COLO668 (cell line): ENCODE data around the gene SPECC1.
"Not testable (repeated sequence)": the region's sequence is repeated elsewhere in the genome, so short reads cannot be mapped to it uniquely, and the experiment has no call there.

ENCODE experiments used
- DNase-seq: peaks from one replicate; lab custom pipeline; 2025; ENCODE audit not compliant: unreplicated experiment; lab: John Stamatoyannopoulos, UW

Gene SPECC1

DNA sequence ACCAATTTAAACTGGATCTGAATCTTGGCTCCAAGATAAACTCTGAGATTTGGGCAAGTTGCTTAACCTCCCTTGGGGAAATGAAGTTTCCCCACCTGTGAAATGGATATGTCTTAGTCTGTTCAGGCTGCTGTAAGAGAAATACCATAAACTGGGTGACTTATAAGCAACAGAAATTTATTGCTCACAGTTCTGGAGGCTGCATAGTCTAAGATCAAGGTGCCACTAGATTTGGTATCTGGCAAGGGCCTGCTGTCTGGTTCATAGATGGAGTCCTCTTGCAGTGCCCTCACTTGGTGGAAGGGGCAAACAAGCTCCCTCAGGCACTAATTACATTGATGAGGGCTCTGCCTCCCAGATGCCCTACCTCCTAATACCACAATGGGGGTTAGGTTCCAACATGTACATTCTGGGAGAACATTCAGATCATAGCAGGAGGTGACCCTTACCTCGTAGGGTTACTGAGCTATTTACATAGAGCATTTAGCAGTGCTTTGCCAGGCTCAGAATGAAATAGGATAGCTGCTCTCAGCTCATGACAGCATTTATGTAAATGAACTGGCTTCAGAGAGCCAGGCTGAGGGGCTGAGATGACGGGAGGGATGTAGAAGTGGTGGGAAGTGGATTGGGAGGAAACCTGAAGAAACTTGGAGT, 83.9 kb downstream of the SPECC1 start:
- DNase-seq: peak; percentile 48

DNA sequence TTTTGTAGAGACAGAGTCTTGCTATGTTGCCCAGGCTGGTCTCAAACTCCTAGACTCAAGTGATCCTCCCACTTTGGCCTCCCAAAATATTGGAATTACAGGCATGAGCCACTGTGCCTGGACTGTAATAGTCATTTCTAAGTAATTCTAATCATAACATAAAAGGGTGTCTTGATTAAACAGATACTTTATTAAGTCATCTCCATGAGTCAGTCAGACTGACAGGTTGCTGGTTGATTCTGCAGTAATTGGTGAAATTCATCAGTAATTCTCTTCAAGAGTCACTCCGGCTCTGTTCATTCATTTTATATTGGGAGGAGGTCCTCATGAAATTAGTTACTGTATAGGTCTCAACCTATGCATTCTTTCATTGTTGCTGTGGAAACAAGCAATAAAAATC, 85.6 kb downstream of the SPECC1 start:
- DNase-seq: no peak

DNA sequence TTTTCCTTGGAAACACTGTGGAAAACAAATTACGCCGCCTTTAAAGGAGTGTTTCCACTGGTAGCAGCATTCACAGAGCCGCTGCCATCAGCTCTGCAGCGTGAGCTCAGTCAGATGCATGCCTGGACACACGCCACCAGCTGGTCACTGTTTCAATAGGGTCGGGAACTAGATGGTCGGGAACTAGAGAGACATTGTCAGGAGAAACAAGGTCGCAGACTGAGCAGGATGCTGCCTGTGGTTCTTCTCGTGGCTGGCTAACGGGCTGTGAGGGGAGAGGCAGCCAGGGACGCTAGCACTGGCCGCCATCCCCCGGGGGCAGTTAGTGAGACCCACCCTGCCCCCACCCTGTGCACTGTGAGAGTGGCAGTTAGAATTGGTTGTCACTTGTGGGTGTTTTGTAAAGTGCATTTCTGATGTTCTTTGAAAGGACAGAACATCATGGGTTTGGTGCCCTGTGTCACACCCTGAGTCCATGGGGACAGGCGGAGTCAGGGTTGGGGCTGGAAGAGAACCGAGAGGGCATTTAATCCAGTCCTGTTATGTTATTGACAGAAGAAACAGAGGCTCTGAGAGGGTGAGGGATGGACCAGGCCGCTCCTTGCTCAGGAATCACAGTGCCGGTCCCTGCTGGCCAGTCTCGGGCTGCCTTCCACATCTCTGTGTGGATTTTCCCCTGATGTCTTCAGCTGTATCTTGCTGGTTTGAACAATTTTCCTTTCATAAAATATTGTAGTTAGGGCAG, 86.3 kb downstream of the SPECC1 start:
- DNase-seq: peak; percentile 30

DNA sequence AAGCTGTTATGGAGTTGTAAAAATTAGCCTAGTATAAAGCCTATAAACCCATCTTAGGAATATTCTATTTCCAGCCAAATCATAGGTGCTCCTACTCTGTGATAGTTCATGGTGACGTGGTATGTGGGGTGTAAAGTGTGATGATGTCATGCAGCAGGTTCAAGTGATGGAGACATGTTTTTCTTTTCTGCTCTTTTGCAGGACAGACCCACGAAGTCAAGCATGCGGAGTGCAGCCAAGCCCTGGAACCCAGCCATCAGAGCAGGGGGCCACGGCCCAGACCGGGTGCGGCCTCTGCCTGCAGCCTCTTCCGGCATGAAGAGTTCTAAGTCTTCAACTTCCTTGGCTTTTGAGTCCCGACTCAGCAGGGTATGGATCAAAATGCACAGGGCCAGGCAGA, 87.3 kb downstream of the SPECC1 start:
- no peak for DNase-seq

DNA sequence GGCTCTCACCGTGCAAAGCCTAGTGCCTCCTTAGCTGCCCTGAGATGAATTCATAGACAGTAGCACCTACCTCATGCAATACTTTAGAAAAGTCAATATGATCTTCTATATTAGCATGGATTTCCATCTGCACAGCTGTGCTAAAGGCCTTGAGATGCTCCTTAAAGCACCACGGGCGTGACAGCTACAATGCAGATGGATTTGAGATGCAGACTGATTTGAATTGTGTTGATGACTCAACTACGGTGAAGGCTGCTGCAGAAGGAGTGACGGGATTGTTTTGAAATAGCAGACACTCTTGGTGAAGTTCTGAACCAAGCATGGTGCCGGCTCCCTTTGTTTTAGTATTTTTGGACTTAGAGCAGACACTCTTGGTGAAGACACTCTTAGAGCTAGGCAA, 88.2 kb downstream of the SPECC1 start:
- DNase-seq: no peak

DNA sequence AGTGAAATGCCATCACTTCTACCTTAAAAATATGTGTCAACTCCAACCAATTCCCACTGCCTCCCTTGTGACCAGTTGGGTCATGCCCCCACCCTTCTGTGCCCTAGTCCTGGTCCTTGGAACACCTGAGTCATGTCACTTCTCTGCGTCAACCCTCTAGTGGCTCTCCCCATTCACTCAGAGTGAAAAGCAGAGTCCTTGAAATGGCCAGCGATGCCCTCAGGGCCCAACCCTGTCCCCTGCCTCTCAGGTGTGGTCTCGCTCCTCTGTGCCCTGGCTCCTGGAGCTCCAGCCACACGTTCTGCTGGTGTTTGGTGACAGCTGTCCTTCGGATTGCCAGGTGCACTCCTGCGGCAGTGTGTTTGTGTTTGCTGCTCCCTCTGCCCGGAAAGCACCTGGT, 89.2 kb downstream of the SPECC1 start:
- peak; percentile 84 for DNase-seq

DNA sequence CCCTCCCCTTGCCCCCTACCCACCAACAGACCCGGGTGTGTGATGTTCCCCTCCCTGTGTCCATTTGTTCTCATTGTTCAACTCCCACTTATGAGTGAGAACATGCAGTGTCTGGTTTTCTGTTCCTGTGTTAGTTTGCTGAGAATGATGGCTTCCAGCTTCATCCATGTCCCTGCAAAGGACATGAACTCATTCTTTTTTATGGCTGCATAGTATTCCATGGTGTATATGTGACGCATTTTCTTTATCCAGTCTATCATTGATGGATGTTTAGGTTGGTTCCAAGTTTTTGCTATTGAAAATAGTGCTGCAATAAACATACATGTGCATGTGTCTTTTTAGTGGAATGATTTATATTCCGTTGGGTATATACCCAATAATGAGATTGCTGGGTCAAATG, 91.6 kb downstream of the SPECC1 start:
- not testable (repeated sequence) for DNase-seq

DNA sequence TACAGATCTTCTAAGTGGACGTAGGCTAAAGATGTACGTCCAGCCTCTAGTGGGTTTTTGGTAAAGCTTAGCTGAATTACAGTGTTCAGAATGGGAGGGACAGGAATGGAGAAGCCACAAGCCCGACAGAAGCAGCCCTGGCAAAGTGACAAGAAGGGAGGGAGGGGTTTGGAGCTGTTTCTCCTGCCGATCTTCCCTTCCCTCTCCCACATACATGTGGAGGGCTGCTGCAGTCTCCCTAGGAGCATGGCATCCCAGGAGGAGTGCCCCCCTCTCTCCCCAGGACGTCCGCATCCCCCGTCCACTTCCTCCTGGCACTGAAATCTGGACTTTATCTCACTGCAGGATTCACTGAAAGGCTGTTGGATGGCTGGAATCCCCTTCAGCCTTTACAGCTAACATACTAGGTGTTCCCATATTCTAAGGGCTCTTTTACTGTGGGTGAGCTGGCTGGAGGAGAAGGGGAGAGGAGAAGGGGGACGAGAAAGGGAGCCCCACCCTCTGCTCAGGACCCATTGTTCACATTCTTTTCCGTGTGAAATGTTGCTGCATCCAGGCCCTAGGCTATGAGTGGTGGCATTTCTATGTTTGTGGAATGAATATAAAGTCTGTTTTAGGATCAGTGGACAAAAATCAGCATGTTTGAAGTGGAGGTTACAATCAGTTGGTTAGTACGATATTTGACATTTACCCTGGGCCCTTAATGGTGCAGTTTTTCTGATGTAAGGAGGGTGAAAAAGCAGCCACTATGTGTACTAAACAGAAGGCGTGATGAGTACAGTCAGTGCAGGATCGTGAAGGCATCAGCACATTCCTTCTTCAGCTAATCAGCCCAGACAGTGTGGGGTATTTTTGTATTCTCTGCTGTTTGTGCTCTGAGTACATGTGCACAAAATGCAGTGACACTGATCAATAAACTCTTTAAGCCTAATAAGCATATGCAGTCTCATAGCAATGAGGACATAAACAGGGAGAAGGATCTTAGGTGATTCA, 94.6 kb downstream of the SPECC1 start:
- no peak for DNase-seq

DNA sequence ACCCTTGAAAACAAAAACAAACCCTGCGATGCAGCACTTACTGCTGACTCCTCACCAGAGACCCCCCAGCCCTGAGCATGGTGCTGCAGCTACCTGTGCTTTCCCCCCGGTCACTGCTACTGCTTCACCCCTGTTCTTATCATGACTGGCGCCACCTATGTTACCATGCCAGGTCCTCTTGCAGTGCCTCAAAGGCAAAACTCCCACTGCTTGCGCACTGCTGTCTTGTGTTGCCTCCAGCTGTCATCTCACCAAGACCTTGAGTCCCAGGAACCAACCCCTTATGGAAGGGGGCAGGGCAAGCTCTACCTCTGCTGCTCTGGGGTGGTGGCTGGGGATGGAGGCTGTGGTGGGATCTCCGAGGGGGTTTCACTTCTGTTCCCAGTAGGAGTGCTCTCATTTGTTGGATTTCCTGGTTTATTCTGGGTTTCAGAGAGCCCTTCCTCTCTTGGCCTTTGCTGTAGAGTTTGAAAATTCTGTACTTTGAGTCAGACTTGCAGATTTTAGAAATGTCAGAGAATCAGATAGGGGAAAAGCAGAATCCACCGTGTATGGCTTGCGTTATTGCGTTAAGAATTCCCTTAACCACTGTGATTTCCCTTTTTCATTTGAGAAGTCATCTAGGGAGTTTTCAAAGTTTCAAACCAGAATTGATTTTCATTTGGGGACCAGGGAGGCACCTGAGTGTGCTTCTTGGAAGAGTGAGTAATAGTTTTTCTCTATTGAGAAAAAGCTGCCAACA, 96.6 kb downstream of the SPECC1 start:
- DNase-seq: no peak

DNA sequence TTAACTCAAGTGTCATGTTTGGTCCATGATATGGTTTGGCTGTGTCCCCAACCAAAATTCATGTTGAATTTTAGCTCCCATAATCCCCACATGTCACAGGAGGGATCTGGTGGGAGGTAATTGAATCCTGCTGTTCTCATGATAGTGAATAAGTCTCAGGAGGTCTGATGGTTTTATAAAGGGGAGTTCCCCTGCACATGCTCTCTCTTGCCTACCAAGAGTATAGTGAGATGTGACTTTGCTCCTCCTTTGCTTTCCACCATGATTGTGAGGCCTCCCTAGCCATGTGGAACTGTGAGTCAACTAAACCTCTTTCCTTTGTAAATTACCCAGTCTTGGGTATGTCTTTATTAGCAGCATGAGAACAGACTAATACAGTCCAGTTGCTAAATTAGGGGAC, 97.3 kb downstream of the SPECC1 start:
- not testable (repeated sequence) for DNase-seq

DNA sequence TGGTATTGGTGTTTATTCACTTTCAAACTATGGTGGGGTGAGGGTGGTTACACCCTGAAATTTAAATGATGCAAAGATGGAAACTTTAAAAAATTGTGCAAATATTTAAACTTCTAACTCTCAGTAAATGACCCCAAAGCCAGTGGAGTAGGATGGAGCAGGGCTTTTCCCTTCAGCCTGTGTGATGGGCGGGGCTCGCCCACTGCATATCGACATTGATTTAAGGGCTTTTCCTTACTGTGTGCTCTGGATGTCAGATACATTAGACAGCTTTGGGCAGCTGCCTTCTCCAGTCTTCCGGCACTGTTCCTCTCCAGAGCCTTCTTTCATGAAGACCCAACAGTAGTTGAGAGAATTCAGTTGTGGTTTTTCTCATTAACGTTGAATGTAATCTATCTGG, 99.9 kb downstream of the SPECC1 start:
- DNase-seq: no peak

DNA sequence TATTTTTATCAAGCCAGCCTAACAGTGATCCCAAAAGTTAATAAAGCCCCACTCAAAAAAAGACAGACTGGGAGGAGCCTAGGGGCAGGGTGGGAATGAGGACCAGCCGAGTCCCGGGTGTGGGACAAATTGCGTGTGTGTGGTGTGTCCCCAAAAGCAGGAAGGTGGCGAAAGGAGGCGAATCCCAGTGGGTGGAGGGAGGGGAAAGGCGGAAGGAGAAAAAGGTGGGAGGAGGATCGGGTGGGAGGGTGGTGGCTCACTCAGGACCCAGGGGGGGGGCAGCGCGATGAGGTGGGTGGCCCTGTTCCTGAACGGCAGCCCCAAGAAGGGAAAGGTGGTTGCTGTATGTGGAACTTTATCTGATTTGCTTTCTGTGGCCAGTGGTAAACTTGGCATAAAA, 102.4 kb downstream of the SPECC1 start:
- DNase-seq: no peak

DNA sequence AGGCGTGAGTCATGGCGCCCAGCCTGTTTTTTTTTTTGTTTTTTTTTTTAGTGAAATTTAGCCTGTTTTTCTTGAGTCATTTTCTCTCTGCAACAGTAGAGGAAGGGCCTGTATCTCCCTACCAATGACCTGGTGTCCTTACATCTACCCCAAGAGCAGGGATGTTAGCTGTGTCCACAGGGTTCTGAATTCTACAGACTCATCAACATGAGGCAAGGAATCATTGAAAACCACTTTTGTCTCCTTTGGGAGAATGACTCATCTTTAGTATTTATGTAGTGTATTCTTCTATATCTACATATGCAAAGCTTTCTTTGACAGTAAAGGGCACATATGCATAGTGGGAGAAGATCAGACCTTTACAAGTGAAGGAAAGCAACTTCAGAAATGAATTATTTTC, 105.3 kb downstream of the SPECC1 start:
- DNase-seq: no peak

DNA sequence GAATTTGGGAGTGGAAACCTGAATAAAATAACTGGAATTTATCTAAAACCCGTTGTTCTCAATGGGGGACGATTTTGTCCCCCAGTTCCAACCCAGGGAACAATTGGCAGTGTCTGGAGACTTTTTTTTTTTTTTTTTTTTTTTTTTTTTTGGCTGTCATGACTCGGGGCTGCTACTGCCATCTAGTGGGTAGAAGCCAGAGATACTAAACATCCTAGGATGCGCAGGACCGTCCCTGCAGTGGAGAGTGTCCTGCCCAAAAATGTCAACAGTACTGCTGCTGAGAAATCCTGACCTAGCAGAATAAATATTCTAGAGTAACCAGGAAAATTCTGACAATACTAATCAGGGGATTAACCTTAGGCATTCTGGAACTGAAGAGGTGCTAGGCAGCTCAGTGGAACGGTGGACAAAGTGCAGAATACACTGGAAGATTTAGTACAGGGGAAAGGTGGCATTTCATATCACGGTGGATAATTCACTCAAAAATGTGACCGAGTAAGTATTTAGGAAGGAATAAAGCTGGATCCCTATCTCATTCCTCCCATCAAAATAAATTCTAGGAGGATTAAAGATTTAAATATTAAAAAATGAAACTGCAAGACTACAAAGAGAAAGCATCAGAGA, 107.6 kb downstream of the SPECC1 start:
- DNase-seq: peak; percentile 41

DNA sequence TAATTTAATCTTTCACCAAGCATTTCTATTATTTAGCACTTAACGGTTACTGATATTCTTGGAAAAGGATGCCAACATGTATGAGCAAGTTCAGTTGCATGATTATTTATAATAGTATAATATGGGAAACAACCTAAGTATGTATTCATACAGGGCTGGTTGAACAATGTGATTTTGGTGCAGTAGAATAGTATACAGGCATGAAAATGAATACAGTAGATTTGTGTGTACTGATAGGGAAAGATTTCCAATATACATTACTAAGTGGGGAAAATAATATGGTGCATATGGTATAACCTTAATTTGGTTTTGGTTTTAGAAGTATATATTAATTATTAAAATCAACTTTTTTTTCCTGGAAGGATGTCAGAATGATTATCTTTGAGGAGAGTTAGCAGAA, 109.1 kb downstream of the SPECC1 start:
- DNase-seq: no peak

DNA sequence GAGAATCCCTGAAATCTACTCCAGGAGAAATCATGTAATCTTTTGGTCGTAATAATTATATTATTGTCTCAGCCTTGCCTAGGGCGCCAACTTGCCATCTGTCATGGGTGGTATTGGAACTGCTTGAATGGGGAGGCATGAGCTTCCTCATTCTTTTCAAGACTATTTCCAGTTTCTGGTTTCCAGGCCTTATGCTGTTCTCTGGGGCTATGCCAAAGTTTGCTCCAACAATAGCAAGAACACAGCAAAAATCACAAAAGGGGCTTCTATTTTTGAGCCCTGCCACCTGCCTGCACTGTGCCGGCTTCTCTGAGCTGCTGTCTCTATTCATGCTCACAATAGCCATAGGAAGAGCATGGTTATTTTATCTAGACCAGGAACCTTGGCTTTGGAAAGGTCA, 111.7 kb downstream of the SPECC1 start:
- DNase-seq: no peak

DNA sequence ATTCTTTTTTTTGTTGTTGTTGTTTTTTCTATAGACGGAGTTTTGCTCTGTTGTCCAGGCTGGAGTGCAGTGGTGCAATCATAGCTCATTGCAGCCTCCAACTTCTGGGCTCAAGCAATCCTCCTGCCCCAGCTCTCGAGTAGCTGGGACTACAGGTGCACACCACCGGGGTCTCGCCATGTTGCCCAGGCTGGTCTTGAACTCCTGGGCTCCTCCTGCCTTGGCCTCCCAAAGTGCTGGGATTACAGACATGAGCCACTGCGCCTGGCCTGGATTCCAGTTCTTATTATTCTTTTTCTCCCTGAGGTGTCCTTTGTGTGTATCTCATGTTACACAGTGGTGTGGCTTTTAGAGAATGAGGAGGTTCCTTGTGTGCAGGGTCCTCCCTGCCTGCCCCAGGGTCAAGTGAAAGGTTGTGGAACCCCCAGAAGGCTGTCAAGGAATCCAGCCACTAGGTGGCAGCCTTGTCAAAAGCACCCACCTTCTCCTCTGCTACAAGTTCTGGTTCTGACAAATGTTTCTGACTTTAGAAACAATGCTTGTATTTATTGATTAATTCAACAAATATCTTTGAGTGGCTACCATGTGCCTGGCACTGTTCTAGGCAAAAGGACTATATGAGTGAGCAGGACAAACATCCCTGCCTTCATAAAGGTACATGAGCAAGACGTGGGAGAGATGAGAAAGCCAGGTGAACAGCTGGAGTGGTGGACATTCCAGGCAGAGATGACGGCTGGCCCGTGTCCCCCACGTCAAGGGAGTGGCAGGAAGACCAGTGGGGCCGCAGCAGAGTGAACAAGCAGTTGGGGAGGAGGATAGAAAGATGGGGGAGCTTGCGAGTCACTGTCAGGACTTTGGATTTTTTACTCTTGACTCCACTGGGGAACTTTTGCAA, 112.4 kb downstream of the SPECC1 start:
- peak; percentile 46 for DNase-seq

DNA sequence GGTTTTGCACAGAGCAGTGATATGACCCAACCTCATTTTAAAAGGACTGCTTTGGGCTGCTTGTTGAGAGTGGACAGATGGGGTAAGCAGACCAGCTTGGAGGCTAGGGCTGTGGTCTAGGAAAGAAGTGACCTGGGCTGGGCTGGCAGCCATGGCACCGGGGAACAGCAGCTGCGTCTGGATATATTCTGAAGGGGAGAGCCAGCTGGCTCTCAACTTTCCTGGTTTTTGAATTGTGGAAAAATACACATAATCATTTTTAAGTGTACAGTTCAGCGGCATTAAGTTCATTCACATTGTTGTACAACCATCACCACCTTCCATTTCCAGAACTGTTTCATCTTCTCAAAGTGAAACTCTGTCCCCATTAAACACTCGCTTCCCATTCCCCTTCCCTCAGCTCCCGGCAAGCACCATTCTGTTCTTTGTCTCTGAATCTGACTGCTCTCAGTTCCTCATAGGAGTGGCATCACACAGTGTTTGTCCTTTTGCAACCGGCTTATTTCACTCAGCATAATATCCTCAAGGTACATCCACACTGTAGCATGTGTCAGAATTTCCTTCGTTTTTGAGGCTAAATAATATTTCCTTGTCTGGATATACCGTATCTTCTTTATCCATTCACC, 113.2 kb downstream of the SPECC1 start:
- no peak for DNase-seq

DNA sequence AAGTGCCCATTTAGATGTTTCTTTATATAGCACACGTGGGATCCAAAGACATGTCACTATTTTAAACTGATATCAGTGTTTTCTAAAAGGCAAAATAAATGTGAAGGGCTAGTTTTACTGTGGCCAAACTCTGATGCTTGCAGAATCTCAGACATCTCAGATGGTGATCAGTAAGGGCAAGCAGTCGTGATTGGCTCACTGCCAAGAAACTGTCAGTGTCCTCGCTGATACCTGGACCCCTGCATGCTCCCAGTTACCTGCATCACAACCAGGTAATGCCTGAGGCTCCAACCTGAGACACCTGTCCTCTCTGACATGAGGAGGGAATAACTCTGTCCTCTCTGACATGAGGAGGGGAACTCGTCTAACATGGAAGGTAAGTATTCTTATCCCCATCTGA, 114.0 kb downstream of the SPECC1 start:
- DNase-seq: no peak
